Stomach (tissue), 9 donors: Measurements from ENCODE around the gene TRDMT1. TPM values are rescaled to one million over a fixed set of nuclear protein-coding genes. Genes with fewer than 3 reads are reported as not detected.
A peak's percentile ranks its signal among the peaks of the same experiment; 100 is the strongest.

Experiments
- DNase-seq, 2 donors: peaks; one replicate each; pipeline versions ENCODE4 v3.0.0 to v3.0.0-alpha.2; 2013 to 2019
- H3K27ac ChIP-seq, 5 donors: fragments of 200-600 bp in 4 of 5; sonication (generic) in 4 of 5; one replicate each; pipeline ENCODE4 v1.5.1; 2013 to 2019; ENCODE audit warnings: mild to moderate bottlenecking in 1 of 5, moderate library complexity in 1 of 5
- H3K27me3 ChIP-seq, 3 donors: fragments of 200-600 bp; sonication (generic); one replicate each; pipeline ENCODE4 v1.5.1; 2017 to 2019; ENCODE audit warnings: mixed run types in 1 of 3
- H3K36me3 ChIP-seq, 4 donors: fragments of 200-600 bp; sonication (generic); 1 replicate in 3 of 4; 2 replicates in 1 of 4; pipeline ENCODE4 v1.5.1; 2016 to 2019
- H3K4me1 ChIP-seq, 4 donors: fragments of 200-600 bp; sonication (generic); one replicate each; pipeline ENCODE4 v1.5.1; 2016 to 2019
- H3K4me3 ChIP-seq, 4 donors: fragments of 200-600 bp; sonication (generic) in 3 of 4; one replicate each; pipeline ENCODE4 v1.5.1; 2016 to 2019; ENCODE audit warnings: mild to moderate bottlenecking in 1 of 4
- H3K9me3 ChIP-seq, 4 donors: fragments of 200-600 bp; sonication (generic); one replicate each; pipeline ENCODE4 v1.5.1; 2016 to 2019
- EP300 ChIP-seq: sonication (generic); formaldehyde crosslinking; IDR thresholded peaks from one replicate; pipeline ENCODE4 v1.6.1; 2017; ENCODE audit warnings: antibody characterized with exemption
- POLR2A ChIP-seq, 4 donors: fragments of 450-650 bp; IDR thresholded peaks; one replicate each; pipeline ENCODE4 v1.6.1; 2016; ENCODE audit warnings: antibody characterized with exemption in 4 of 4, control low read depth in 2 of 4, mild to moderate bottlenecking in 1 of 4, moderate library complexity in 1 of 4
- POLR2AphosphoS5 ChIP-seq, 3 donors: sonication (generic); formaldehyde crosslinking; IDR thresholded peaks; one replicate each; pipeline ENCODE4 v1.6.1; 2016; ENCODE audit warnings: antibody characterized with exemption in 3 of 3
- WGBS, 5 donors: extraction: QIAGEN DNeasy Blood & Tissue Kit in 3 of 5; methylation state at CpG; one replicate each; pipeline versions ENCODE4 v1.1.5 to v1.1.7; 2013 to 2018; 5-methylcytosine and 5-hydroxymethylcytosine counted together
- intact Hi-C: fragments of 100-400 bp; cut with DNase I; formaldehyde crosslinking; loops from one replicate; pipeline ENCODE4 v1.15.1; 2023; ENCODE audit warnings: low total_unique reads
- polyA plus RNA-seq, 3 donors: library from polyadenylated mRNA; stranded (reverse); fragments of 200-250 nt; gene quantifications; one replicate each; pipeline ENCODE4 v1.2.3, GENCODE V29; 2013
- total RNA-seq, 5 donors: library from RNA; depleted of rRNA; stranded (reverse); fragments of >200 nt; gene quantifications; one replicate each; pipeline versions ENCODE4 v1.1.0 to v1.2.3, GENCODE V29; 2014 to 2016
- TF ChIP-seq, protein P1 (sequence below), 7 experiments: fragments of 450-650 bp in 4 of 7; fragments of 200-600 bp in 3 of 7; sonication (generic) in 3 of 7; IDR thresholded peaks; one replicate each; pipeline ENCODE4 v1.5.1; 2016 to 2019; ENCODE audit warnings: antibody characterized with exemption in 7 of 7, control low read depth in 2 of 7, mild to moderate bottlenecking in 1 of 7
- donor health status: healthy with polysubstance abuse.
- donor health status: Bipolar disorder and iron deficiency.
- donor health status: healthy.

The TRDMT1 gene
- total and polyA plus RNA-seq, 8 donors: 1.4 to 44.9 (median 4.2) TPM

DNA sequence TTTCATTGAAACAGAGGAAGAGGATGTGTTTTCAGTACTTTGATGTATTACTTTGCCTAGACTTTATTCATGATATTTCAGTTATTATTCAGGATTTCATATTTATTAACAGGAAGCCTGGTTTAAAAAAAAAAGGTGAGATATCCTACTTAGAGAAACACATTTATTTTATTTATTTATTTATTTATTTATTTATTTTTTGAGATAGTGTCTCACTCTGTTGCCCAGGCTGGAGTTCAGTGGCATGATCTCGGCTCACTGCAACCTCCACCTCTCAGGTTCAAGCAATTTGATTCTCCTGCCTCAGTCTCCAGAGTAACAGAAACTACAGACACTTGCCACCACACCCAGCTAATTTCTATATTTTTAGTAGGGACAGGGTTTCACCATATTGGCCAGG lies 24.5 kb downstream of the TRDMT1 start:
- WGBS, 5 donors: 91 to 100% (median 100%) methylated on average over 1 of the region's 1 CpG
- Histone ChIP-seq H3K27ac (no peak overlapping the region), H3K36me3 (no peaks in the 10 kb centered on the region), H3K9me3 (no peaks in the 10 kb centered on the region), H3K4me1 (peaks cover 0 to 7% (median 0%) of the 10 kb centered on the region in 4 donors), H3K4me3 (no peak overlapping the region), H3K27me3 (no peaks in the 10 kb centered on the region)
- intact Hi-C loops: no loop called here
- no peak for DNase-seq
- TF ChIP-seq POLR2A (IDR thresholded peaks at IDR 0.05): no peak
- TF ChIP-seq, protein P1, sequence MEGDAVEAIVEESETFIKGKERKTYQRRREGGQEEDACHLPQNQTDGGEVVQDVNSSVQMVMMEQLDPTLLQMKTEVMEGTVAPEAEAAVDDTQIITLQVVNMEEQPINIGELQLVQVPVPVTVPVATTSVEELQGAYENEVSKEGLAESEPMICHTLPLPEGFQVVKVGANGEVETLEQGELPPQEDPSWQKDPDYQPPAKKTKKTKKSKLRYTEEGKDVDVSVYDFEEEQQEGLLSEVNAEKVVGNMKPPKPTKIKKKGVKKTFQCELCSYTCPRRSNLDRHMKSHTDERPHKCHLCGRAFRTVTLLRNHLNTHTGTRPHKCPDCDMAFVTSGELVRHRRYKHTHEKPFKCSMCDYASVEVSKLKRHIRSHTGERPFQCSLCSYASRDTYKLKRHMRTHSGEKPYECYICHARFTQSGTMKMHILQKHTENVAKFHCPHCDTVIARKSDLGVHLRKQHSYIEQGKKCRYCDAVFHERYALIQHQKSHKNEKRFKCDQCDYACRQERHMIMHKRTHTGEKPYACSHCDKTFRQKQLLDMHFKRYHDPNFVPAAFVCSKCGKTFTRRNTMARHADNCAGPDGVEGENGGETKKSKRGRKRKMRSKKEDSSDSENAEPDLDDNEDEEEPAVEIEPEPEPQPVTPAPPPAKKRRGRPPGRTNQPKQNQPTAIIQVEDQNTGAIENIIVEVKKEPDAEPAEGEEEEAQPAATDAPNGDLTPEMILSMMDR (IDR thresholded peaks at IDR 0.05): no peak
- TF ChIP-seq POLR2AphosphoS5 (IDR thresholded peaks at IDR 0.05): no peak
- no peak for TF ChIP-seq EP300

DNA sequence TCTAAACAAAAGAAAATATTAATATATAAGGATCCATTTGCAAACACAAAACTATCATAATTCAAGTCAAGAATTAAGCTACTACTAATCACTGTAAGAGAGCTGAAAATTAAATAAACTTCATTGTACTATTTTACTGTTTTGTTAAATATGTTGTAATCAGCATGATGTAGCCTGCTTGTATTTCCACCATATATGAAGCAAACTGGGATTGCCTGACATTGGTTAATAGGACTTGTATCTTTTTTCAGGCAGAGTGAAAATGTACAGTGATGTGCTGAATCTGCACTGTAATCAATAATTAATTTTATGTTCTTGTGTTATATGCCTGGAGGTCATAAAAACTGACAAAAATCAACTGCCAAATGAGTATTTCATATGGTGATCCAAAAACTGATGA lies 25.4 kb downstream of the TRDMT1 start:
- Histone ChIP-seq H3K4me1 (peaks cover 0 to 7% (median 0%) of the 10 kb centered on the region in 4 donors), H3K27me3 (no peaks in the 10 kb centered on the region), H3K36me3 (no peaks in the 10 kb centered on the region), H3K9me3 (no peaks in the 10 kb centered on the region), H3K4me3 (no peak overlapping the region), H3K27ac (no peak overlapping the region)
- DNase-seq: no peak
- intact Hi-C loops: no loop called here
- TF ChIP-seq POLR2A (IDR thresholded peaks at IDR 0.05) (no peak), EP300 (no peak), POLR2AphosphoS5 (IDR thresholded peaks at IDR 0.05) (no peak)
- TF ChIP-seq, protein P1 (IDR thresholded peaks at IDR 0.05): no peak

GRCh38 chr10:17175551-17175950 lies 25.9 kb downstream of the TRDMT1 start:
- Histone ChIP-seq H3K9me3 (no peaks in the 10 kb centered on the region), H3K36me3 (no peaks in the 10 kb centered on the region), H3K27me3 (no peaks in the 10 kb centered on the region), H3K4me1 (peaks cover 0 to 7% (median 0%) of the 10 kb centered on the region in 4 donors), H3K27ac (peak overlapping the region in 1 of 5 donors; percentile 7), H3K4me3 (peak overlapping the region in 1 of 4 donors; percentile 16)
- WGBS, 5 donors: 56 to 67% (median 63%) methylated on average over 4 of the region's 4 CpGs
- TF ChIP-seq EP300 (no peak), POLR2AphosphoS5 (IDR thresholded peaks at IDR 0.05) (no peak), POLR2A (IDR thresholded peaks at IDR 0.05) (no peak)
- TF ChIP-seq, protein P1 (IDR thresholded peaks at IDR 0.05): no peak
- intact Hi-C loops: no loop called here
- no peak for DNase-seq

DNA sequence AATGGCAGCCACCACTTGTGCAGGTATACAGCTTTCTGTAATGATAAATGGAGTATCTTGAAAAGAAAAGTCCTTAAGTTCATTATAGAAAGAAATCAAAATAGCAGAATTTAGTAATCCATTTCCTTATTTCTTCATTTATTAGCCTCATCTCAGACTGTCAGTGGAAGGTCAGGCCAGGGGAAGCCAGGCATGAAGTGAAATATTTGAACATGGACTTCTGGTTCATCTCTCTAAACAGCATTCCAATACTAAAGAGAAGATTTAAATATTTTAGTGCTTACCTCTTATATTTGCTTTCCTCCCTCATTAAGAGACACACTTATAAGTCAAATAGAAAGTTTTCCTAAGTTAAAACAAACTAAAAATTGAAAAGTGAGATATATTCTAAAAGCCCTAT lies 26.8 kb downstream of the TRDMT1 start:
- DNase-seq: no peak
- Histone ChIP-seq H3K27ac (no peak overlapping the region), H3K4me1 (peaks cover 0 to 7% (median 0%) of the 10 kb centered on the region in 4 donors), H3K27me3 (no peaks in the 10 kb centered on the region), H3K36me3 (no peaks in the 10 kb centered on the region), H3K4me3 (no peak overlapping the region), H3K9me3 (no peaks in the 10 kb centered on the region)
- TF ChIP-seq, protein P1 (IDR thresholded peaks at IDR 0.05): no peak
- TF ChIP-seq POLR2A (IDR thresholded peaks at IDR 0.05) (no peak), EP300 (no peak), POLR2AphosphoS5 (IDR thresholded peaks at IDR 0.05) (no peak)
- intact Hi-C loops: no loop called here
